Heart right ventricle (tissue), 16 donors: Measurements from ENCODE around the gene NOP9. TPM values are rescaled to one million over a fixed set of nuclear protein-coding genes. Genes with fewer than 3 reads are reported as not detected.

Experiments
- ATAC-seq, 8 donors: fragments of 200-7000 bp; cut with Tn5 transposase; one replicate each; pipeline ENCODE4 v1.9.1; 2020; ENCODE audit warnings: mild to moderate bottlenecking in 8 of 8, moderate library complexity in 8 of 8, moderate number of reproducible peaks in 1 of 8
- DNase-seq, 2 donors: peaks; one replicate each; pipeline ENCODE4 v3.0.0-alpha.2; 2020
- H3K27ac ChIP-seq, 10 donors: fragments of 200-600 bp; sonication (generic) in 2 of 10; one replicate each; pipeline versions ENCODE4 v1.5.0 to v1.8.0; 2020 to 2022; ENCODE audit warnings: mild to moderate bottlenecking in 3 of 10
- H3K27me3 ChIP-seq, 7 donors: fragments of 200-600 bp; one replicate each; pipeline ENCODE4 v1.8.0; 2021 to 2022; ENCODE audit warnings: mild to moderate bottlenecking in 2 of 7
- H3K36me3 ChIP-seq, 9 donors: fragments of 200-600 bp; sonication (generic) in 1 of 9; one replicate each; pipeline versions ENCODE4 v1.5.0 to v1.8.0; 2020 to 2022; ENCODE audit warnings: mild to moderate bottlenecking in 2 of 9
- H3K4me1 ChIP-seq, 9 donors: fragments of 200-600 bp; sonication (generic) in 1 of 9; one replicate each; pipeline versions ENCODE4 v1.5.0 to v1.8.0; 2020 to 2022; ENCODE audit warnings: mild to moderate bottlenecking in 4 of 9
- H3K4me3 ChIP-seq, 10 donors: fragments of 200-600 bp; sonication (generic) in 2 of 10; one replicate each; pipeline versions ENCODE4 v1.5.0 to v1.8.0; 2020 to 2022; ENCODE audit warnings: mild to moderate bottlenecking in 7 of 10, moderate library complexity in 2 of 10
- H3K9me3 ChIP-seq, 11 donors: fragments of 200-600 bp in 10 of 11; sonication (generic) in 2 of 11; one replicate each; pipeline versions ENCODE4 v1.5.0 to v1.8.0; 2013 to 2022; ENCODE audit warnings: mild to moderate bottlenecking in 2 of 11, control low read depth in 1 of 11, moderate library complexity in 1 of 11
- WGBS, 2 donors: extraction: QIAGEN DNeasy Blood & Tissue Kit; methylation state at CpG; one replicate each; pipeline ENCODE4 v1.1.7; 2013; ENCODE audit warnings: inconsistent platforms in 1 of 2; 5-methylcytosine and 5-hydroxymethylcytosine counted together
- intact Hi-C, 10 donors: fragments of 100-400 bp; cut with DNase I; formaldehyde crosslinking; loops; one replicate each; pipeline versions ENCODE4 v1.11.1 to v1.14.2; 2022
- polyA plus RNA-seq, 2 donors: library from polyadenylated mRNA; stranded (reverse); fragments of 200-250 nt; gene quantifications; one replicate each; pipeline ENCODE4 v1.2.3, GENCODE V29; 2013
- total RNA-seq, 10 donors: library from RNA; stranded (reverse); fragmentation: NEBNext Ultra II Directional in 3 of 10; extraction: Animal tissue kit (Norgen Biotek cat#: 25700) in 3 of 10; gene quantifications; one replicate each; pipeline versions ENCODE4 v1.2.1 to v1.2.4, GENCODE V29; 2021 to 2023
- TF ChIP-seq, protein P1 (sequence below), 9 donors: fragments of 200-600 bp; sonication (generic) in 2 of 9; IDR thresholded peaks; one replicate each; pipeline versions ENCODE4 v1.5.0 to v1.8.0; 2021 to 2022; ENCODE audit warnings: antibody characterized with exemption in 9 of 9, mild to moderate bottlenecking in 5 of 9, moderate library complexity in 1 of 9
- donor health status: Arrhythmogenic right ventricular cardiomyopathy.
- donor health status: ischemic (EF 13 %, LVEDD 7.1; RV severe dilation, severe dysfunction).
- donor health status: healthy with polysubstance abuse.
- donor health status: DM: no; HTN: yes; CAD: no.
- donor health status: DM: no; HTN: no; CAD: no.
- donor health status: ischemic (EF 25% LVEDD 6.9; RV normal size, moderate dysfunction).
- donor health status: ischemic (EF 25% LVEDD 5.7; RV mildly dilated, moderate dysfunction).
- donor health status: healthy.
- donor health status: DM: yes; HTN: yes; CAD: no.
- donor health status: Ischemic cardiomyopathy.
- donor health status: ischemic (EF 35%, LVEDD 5.7; RV mildly dilated, moderate dysfunction).
- donor health status: nonischemic (EF 11% LVEDD 7.7; RV severe dilation, severe dysfunction).
- donor health status: DM: yes; HTN: yes; CAD: no.
- donor health status: PGD.
- donor health status: ischemic (EF 29% LVEDD 5.4; RV normal size, mild dysfunction).
- donor health status: nonischemic (EF 23%, LVEDD 6.1; RV moderate dilation, normal function).

The NOP9 gene
- total and polyA plus RNA-seq, 12 donors, result 10.7 to 31.9 (median 26.4) TPM

DNA sequence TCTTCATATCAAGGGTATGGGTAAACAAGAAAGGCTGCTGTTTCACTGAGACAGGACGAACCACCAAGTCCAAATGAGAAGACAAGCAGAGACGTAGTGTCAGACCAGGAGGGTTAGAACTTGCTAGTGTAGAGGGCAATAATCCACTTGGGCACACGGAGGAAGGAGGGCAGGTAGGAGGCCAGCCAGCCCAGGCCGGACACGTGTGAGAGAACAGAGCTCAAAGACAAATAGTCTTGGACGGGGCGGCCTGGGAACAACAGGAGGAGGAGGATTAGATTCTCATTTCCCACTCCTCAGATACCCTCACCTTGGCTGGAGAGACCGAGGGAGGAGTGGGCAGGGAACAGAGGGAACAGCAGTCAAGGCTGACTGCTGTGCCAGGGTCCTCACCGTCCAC lies 8.9 kb upstream of the NOP9 start:
- DNase-seq (no peak), ATAC-seq (no peak)
- Histone ChIP-seq H3K9me3 (no peaks in the 10 kb centered on the region), H3K36me3 (peaks cover 0 to 66% (median 25%) of the 10 kb centered on the region in 9 donors), H3K27ac (no peak overlapping the region), H3K4me3 (no peak overlapping the region), H3K4me1 (no peaks in the 10 kb centered on the region), H3K27me3 (no peaks in the 10 kb centered on the region)
- WGBS, 2 donors, result 91 to 92% methylated on average over 9 of the region's 9 CpGs
- TF ChIP-seq, protein P1, sequence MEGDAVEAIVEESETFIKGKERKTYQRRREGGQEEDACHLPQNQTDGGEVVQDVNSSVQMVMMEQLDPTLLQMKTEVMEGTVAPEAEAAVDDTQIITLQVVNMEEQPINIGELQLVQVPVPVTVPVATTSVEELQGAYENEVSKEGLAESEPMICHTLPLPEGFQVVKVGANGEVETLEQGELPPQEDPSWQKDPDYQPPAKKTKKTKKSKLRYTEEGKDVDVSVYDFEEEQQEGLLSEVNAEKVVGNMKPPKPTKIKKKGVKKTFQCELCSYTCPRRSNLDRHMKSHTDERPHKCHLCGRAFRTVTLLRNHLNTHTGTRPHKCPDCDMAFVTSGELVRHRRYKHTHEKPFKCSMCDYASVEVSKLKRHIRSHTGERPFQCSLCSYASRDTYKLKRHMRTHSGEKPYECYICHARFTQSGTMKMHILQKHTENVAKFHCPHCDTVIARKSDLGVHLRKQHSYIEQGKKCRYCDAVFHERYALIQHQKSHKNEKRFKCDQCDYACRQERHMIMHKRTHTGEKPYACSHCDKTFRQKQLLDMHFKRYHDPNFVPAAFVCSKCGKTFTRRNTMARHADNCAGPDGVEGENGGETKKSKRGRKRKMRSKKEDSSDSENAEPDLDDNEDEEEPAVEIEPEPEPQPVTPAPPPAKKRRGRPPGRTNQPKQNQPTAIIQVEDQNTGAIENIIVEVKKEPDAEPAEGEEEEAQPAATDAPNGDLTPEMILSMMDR (IDR thresholded peaks at IDR 0.05), result no peak
- intact Hi-C loops, result no loop called here

DNA sequence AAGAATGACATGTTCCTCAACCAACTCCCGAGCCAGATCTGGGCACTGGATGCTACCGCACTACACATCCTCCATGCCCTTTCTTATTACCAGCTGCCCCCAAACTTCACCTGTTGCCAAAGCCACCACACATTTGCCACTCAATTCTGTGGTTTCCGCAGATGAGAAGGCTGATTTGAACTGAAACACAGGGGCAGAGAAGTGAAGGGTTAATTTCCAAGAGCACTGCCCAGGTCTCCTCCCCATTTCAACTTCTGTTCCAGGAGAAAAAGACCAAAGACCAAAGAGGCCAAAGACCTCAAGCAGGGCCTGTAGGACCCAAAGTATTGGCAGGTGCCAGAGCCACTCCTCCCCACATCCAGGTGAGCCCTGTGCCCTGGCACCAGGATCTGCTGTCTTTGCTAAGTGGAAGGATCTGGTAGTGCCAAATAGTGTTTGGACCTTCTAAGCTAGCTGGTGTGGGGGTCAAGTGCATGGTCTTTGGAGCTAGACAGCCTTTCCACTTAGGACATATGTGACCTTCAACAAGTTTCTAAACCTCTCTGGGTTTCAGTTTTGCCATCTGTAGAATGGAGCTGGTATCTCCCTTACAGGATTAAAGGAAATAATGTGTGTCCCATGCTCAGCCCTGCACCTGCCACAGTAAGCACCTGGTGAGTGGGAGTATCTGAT lies 8.1 kb upstream of the NOP9 start:
- intact Hi-C loops, result no loop called here
- Histone ChIP-seq H3K27me3 (no peaks in the 10 kb centered on the region), H3K4me3 (no peak overlapping the region), H3K27ac (no peak overlapping the region), H3K9me3 (no peaks in the 10 kb centered on the region), H3K36me3 (peaks cover 0 to 75% (median 25%) of the 10 kb centered on the region in 9 donors), H3K4me1 (peaks cover 0 to 2% (median under 1%) of the 10 kb centered on the region in 9 donors)
- ATAC-seq, result no peak
- TF ChIP-seq, protein P1 (IDR thresholded peaks at IDR 0.05), result no peak
- DNase-seq, result no peak
- WGBS, 2 donors, result 91% methylated on average over 3 of the region's 3 CpGs

DNA sequence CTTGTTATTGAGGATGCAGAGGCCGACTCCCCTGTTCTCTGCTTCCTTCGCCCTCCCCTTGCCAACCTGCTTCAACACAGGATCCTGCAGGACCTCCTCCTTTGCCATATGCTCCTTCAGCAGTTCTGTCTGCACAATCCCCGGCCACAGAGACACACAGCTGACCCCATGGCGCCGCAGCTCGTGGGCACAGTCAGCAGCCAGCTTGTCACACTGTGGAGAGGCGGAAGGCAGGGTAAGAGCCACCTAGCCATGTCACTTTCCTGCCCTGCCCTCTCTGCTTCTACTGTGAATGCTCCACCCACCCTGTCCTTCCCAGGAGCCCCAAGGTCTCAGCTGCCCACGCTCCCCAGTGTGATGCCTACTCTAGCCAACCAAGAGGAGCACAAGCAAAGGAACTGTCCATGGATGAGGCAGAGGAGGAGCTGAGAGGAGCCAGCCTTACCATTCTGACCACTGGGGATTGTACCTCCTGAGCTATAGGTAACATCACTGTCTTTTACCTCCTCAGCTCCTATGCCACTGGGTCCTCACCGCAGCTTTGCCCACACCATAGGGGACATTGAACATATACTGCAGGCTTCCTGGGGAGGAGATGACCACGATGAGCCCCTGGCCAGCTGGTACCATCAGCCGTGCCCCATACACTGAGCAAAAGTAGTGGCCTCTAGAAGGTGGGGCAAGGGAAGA lies 7.4 kb upstream of the NOP9 start:
- peaks cover 0 to 78% (median 25%) of the 10 kb centered on the region in 9 donors for H3K36me3 ChIP-seq

DNA sequence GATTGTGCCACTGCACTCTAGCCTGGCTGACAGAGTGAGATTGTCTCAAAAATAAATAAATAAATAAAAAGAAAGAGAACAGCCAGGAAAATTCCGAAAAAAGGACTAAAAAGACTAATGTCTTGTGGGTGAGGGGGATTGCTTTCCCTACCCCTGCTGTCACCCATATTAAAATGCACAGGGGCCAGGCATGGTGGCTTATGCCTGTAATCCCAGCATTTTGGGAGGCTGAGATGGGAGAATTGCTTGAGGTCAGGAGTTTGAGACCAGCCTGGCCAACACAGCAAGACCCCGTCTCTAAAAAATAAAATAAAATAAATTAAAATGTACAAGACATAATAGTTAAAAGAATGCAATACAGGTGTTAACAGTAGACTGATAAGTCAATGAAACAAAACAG lies 6.1 kb upstream of the NOP9 start:
- peaks cover 0 to 82% (median 25%) of the 10 kb centered on the region in 9 donors for H3K36me3 ChIP-seq
- no peak overlapping the region for H3K4me3 ChIP-seq
- TF ChIP-seq, protein P1 (IDR thresholded peaks at IDR 0.05), result no peak
- DNase-seq (no peak), ATAC-seq (no peak)
- intact Hi-C loops, result no loop called here
- no peak overlapping the region for H3K27ac ChIP-seq
- WGBS, 2 donors, result 95 to 97% methylated on average over 2 of the region's 2 CpGs
- no peaks in the 10 kb centered on the region for H3K9me3 ChIP-seq
- H3K27me3 ChIP-seq, result no peaks in the 10 kb centered on the region
- H3K4me1 ChIP-seq, result peaks cover 0 to 20% (median 8%) of the 10 kb centered on the region in 9 donors

More for the DNA sequence above, 7.4 kb upstream of the NOP9 start:
- Histone ChIP-seq H3K27ac (no peak overlapping the region), H3K9me3 (no peaks in the 10 kb centered on the region), H3K27me3 (no peaks in the 10 kb centered on the region), H3K4me1 (peaks cover 0 to 9% (median 4%) of the 10 kb centered on the region in 9 donors), H3K4me3 (no peak overlapping the region)
- 92 to 93% methylated on average over 11 of the region's 11 CpGs for WGBS, 2 donors
- DNase-seq (no peak), ATAC-seq (no peak)
- TF ChIP-seq, protein P1 (IDR thresholded peaks at IDR 0.05), result no peak
- intact Hi-C loops, result no loop called here
